Osteoblast (primary cell): ENCODE results near the gene SRF. TPM values are rescaled to one million over a fixed set of nuclear protein-coding genes. Genes with fewer than 3 reads are reported as not detected.

Source experiments
- DNase-seq: peaks from one replicate; pipeline ENCODE4 v3.0.0; 2011; ENCODE audit warnings: low spot score, mixed read lengths; ENCODE audit not compliant: insufficient read length; ENCODE audit errors: missing footprints
- H2AFZ ChIP-seq: 2 replicates; pipeline ENCODE4 v1.6.0; 2011; ENCODE audit warnings: mild to moderate bottlenecking, low read length
- H3K27ac ChIP-seq: 2 replicates; pipeline ENCODE4 v1.5.1; 2011; ENCODE audit warnings: mild to moderate bottlenecking, low read depth, low read length, moderate library complexity
- H3K27me3 ChIP-seq: 2 replicates; pipeline ENCODE4 v1.6.0; 2012; ENCODE audit warnings: mild to moderate bottlenecking, control low read depth, inconsistent platforms, low read length, moderate library complexity; ENCODE audit not compliant: insufficient read depth
- H3K36me3 ChIP-seq: 2 replicates; pipeline ENCODE4 v1.5.1; 2011; ENCODE audit warnings: mild to moderate bottlenecking, low read length, control low read depth, moderate library complexity; ENCODE audit not compliant: insufficient read depth
- H3K4me1 ChIP-seq: 2 replicates; pipeline ENCODE4 v1.5.1; 2011; ENCODE audit warnings: mild to moderate bottlenecking, low read length, control low read depth, moderate library complexity; ENCODE audit not compliant: insufficient read depth
- H3K4me2 ChIP-seq: 2 replicates; pipeline ENCODE4 v1.6.0; 2011; ENCODE audit warnings: mild to moderate bottlenecking, low read length; ENCODE audit not compliant: insufficient read depth
- H3K4me3 ChIP-seq: fragments of 200-600 bp; sonication (generic); 3 replicates; pipeline ENCODE4 v1.5.1; 2012; ENCODE audit warnings: mild to moderate bottlenecking, low read length, inconsistent platforms; ENCODE audit not compliant: insufficient read depth
- H3K79me2 ChIP-seq: 2 replicates; pipeline ENCODE4 v1.6.0; 2012; ENCODE audit warnings: mild to moderate bottlenecking, low read length, control low read depth, inconsistent platforms; ENCODE audit not compliant: insufficient read depth
- H3K9me3 ChIP-seq: 2 replicates; pipeline ENCODE4 v1.5.1; 2011; ENCODE audit warnings: low read depth, low read length, control low read depth
- H4K20me1 ChIP-seq: 2 replicates; pipeline ENCODE4 v1.6.0; 2012; ENCODE audit warnings: mild to moderate bottlenecking, low read length, control low read depth; ENCODE audit not compliant: insufficient read depth
- CTCF ChIP-seq: IDR thresholded peaks from 2 replicates; pipeline ENCODE4 v1.5.1; 2011; ENCODE audit warnings: mild to moderate bottlenecking, low read depth, low read length, moderate library complexity; ENCODE audit errors: extremely low read depth
- total RNA-seq: library from RNA; depleted of rRNA; stranded (reverse); fragments of >200 nt; gene quantifications from 2 replicates; pipeline ENCODE4 v1.2.3, GENCODE V29; 2012

The SRF gene
- total RNA-seq, 1 donor = 20.6 TPM

- Histone ChIP-seq H3K9me3 (no peaks in the 10 kb centered on the region), H3K27me3 (no peaks in the 10 kb centered on the region), H3K4me1 (peaks cover 9% of the 10 kb centered on the region), H3K36me3 (peaks cover 31% of the 10 kb centered on the region), H3K79me2 (no peaks in the 10 kb centered on the region), H3K4me2 (no peak overlapping the region), H4K20me1 (no peaks in the 10 kb centered on the region), H2AFZ (no peak overlapping the region), H3K4me3 (no peak overlapping the region), H3K27ac (no peak overlapping the region)
- DNase-seq = no peak
- TF ChIP-seq CTCF = no peak
Measured at GRCh38 chr6:43150051-43150751, 20.9 kb upstream of the SRF start.

DNA sequence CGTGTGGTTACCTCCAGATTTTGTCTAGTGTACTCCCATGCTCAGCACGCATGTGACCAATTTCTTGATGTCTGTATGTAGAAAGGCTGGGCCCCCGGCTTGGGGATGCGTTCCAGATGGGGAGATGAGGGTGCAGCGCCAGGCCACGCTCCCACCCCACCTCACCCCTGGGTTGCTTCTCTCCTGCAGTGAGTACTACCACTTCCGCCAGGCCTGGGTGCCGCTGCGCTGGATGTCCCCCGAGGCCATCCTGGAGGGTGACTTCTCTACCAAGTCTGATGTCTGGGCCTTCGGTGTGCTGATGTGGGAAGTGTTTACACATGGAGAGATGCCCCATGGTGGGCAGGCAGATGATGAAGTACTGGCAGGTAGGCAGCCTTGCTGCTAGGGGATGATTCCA lies 11.5 kb upstream of the SRF start:
- Histone ChIP-seq H3K27ac (no peak overlapping the region), H3K4me1 (no peaks in the 10 kb centered on the region), H3K9me3 (no peaks in the 10 kb centered on the region), H3K27me3 (no peaks in the 10 kb centered on the region), H3K4me3 (no peak overlapping the region), H3K4me2 (no peak overlapping the region), H3K36me3 (peaks cover 20% of the 10 kb centered on the region), H2AFZ (no peak overlapping the region), H3K79me2 (no peaks in the 10 kb centered on the region), H4K20me1 (no peaks in the 10 kb centered on the region)
- no peak for TF ChIP-seq CTCF
- peak; percentile 35 for DNase-seq

- no peak for TF ChIP-seq CTCF
- H3K36me3 ChIP-seq = peaks cover 20% of the 10 kb centered on the region
- H3K9me3 ChIP-seq = no peaks in the 10 kb centered on the region
- H3K4me3 ChIP-seq = no peak overlapping the region
- H3K27ac ChIP-seq = no peak overlapping the region
- no peaks in the 10 kb centered on the region for H4K20me1 ChIP-seq
- no peak overlapping the region for H3K4me2 ChIP-seq
- H3K79me2 ChIP-seq = no peaks in the 10 kb centered on the region
- DNase-seq = no peak
- no peaks in the 10 kb centered on the region for H3K27me3 ChIP-seq
- H3K4me1 ChIP-seq = no peaks in the 10 kb centered on the region
- H2AFZ ChIP-seq = no peak overlapping the region
Measured at GRCh38 chr6:43163899-43164298, 7.2 kb upstream of the SRF start.

DNA sequence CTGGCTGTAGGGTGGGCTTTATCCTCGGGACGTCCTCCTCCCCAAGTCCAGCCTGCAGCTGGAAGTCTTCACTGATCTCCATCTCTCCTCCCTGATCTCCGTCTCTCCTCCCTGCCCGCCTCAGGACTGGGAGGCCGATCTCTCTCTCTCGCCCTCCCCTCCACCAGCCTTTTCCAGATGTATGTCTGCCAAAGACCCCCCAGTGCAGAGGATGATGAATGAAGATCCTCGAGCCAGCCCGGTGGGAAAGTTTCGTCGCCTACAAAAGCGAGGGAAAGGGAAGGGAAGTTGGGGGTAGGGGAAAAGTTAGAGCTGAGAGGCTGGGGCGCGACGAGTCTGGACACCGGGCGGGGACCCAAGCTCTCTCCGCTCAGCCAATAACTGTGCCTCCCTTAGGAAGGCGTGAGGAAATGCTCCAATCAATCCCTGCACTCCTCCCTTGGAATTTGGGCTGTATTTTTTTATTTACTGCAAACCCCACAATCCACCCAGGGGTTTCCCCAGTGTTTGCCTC lies 595 bp upstream of the SRF start:
- Histone ChIP-seq H3K4me3 (peak overlapping the region; percentile 86), H4K20me1 (peaks cover 18% of the 10 kb centered on the region), H3K9me3 (no peaks in the 10 kb centered on the region), H3K27ac (peak overlapping the region; percentile 83), H3K4me2 (peak overlapping the region; percentile 98), H2AFZ (peak overlapping the region; percentile 98), H3K4me1 (peaks cover 30% of the 10 kb centered on the region), H3K27me3 (no peaks in the 10 kb centered on the region), H3K79me2 (peaks cover 33% of the 10 kb centered on the region), H3K36me3 (peaks cover 7% of the 10 kb centered on the region)
- DNase-seq = peak; percentile 95
- TF ChIP-seq CTCF = no peak
